Endometrium (tissue), 2 donors: ENCODE results near the gene CHSY1.

Experiments used
- FAIRE-seq: peaks from 2 replicates; lab custom pipeline; 2012; peaks lifted over from hg19 to GRCh38; lab: Jason Lieb, UNC
- donor health status: control.
- donor health status: control.

The CHSY1 gene

GRCh38 chr15:101151288-101151687, 100.6 kb downstream of the CHSY1 start:
- no peak for FAIRE-seq

GRCh38 chr15:101150723-101151040, 101.2 kb downstream of the CHSY1 start:
- no peak for FAIRE-seq

GRCh38 chr15:101149864-101150722, 101.8 kb downstream of the CHSY1 start:
- no peak for FAIRE-seq

GRCh38 chr15:101148881-101149664, 102.8 kb downstream of the CHSY1 start:
- FAIRE-seq: no peak

- FAIRE-seq: no peak
Measured at GRCh38 chr15:101148166-101148880, 103.5 kb downstream of the CHSY1 start.

- no peak for FAIRE-seq
Measured at GRCh38 chr15:101147181-101147580, 104.7 kb downstream of the CHSY1 start.

- FAIRE-seq: no peak
Measured at GRCh38 chr15:101146118-101146702, 105.6 kb downstream of the CHSY1 start.

GRCh38 chr15:101145362-101145761, 106.5 kb downstream of the CHSY1 start:
- no peak for FAIRE-seq

GRCh38 chr15:101143321-101143720, 108.5 kb downstream of the CHSY1 start:
- FAIRE-seq: no peak

- no peak for FAIRE-seq
Measured at GRCh38 chr15:101142711-101143110, 109.1 kb downstream of the CHSY1 start.

- no peak for FAIRE-seq
Measured at GRCh38 chr15:101141926-101142527, 109.8 kb downstream of the CHSY1 start.

GRCh38 chr15:101140697-101141065, 111.2 kb downstream of the CHSY1 start:
- no peak for FAIRE-seq

GRCh38 chr15:101139986-101140696, 111.7 kb downstream of the CHSY1 start:
- FAIRE-seq: no peak

- FAIRE-seq: no peak
Measured at GRCh38 chr15:101138913-101139880, 112.7 kb downstream of the CHSY1 start.

- FAIRE-seq: no peak
Measured at GRCh38 chr15:101138086-101138660, 113.7 kb downstream of the CHSY1 start.

GRCh38 chr15:101137312-101137940, 114.4 kb downstream of the CHSY1 start:
- FAIRE-seq: no peak

- no peak for FAIRE-seq
Measured at GRCh38 chr15:101136381-101137268, 115.2 kb downstream of the CHSY1 start.

GRCh38 chr15:101135532-101136166, 116.2 kb downstream of the CHSY1 start:
- no peak for FAIRE-seq
